CD8-positive, alpha-beta memory T cell (primary cell): Measurements from ENCODE around the gene PAF1. TPM values are rescaled to one million over a fixed set of nuclear protein-coding genes. Genes with fewer than 3 reads are reported as not detected.
A peak's percentile ranks its signal among the peaks of the same experiment; 100 is the strongest.

Experiments
- CTCF ChIA-PET: fragments of 350-600 bp; sonication (Branson Sonifier 250); formaldehyde crosslinking; loops from one replicate; lab custom pipeline; 2021; ENCODE audit warnings: antibody characterized with exemption; lab: Charles Lee
- POLR2A ChIA-PET: fragments of 350-600 bp; sonication (Branson Sonifier 250); formaldehyde crosslinking; loops from one replicate; lab custom pipeline; 2021; ENCODE audit warnings: antibody characterized with exemption; lab: Charles Lee
- DNase-seq, 5 donors: peaks; one replicate each; pipeline versions ENCODE4 v3.0.0 to v3.0.0-alpha.2; 2020 to 2022; ENCODE audit warnings: mixed read lengths in 1 of 5
- H3K27ac ChIP-seq: one replicate; pipeline ENCODE4 v1.7.0; 2013; ENCODE audit warnings: low read depth, mild to moderate bottlenecking, low read length, moderate library complexity
- H3K27me3 ChIP-seq: 2 replicates; pipeline ENCODE4 v1.7.0; 2013; ENCODE audit warnings: low read length, mild to moderate bottlenecking; ENCODE audit not compliant: insufficient read depth, poor library complexity, severe bottlenecking
- H3K36me3 ChIP-seq: 2 replicates; pipeline ENCODE4 v1.7.0; 2013; ENCODE audit warnings: mild to moderate bottlenecking, low read length, moderate library complexity; ENCODE audit not compliant: insufficient read depth
- H3K4me1 ChIP-seq: 2 replicates; pipeline ENCODE4 v1.7.0; 2013; ENCODE audit warnings: mild to moderate bottlenecking, low read length, moderate library complexity; ENCODE audit not compliant: insufficient read depth
- H3K4me3 ChIP-seq: 2 replicates; pipeline ENCODE4 v1.7.0; 2013; ENCODE audit warnings: mild to moderate bottlenecking, low read length
- H3K9me3 ChIP-seq: 2 replicates; pipeline ENCODE4 v1.7.0; 2013; ENCODE audit warnings: mild to moderate bottlenecking, low read length
- H3K27ac Mint-ChIP-seq, 8 donors: one replicate each; pipeline ENCODE4 v1.8.0; 2020 to 2021; ENCODE audit warnings: mixed read lengths in 8 of 8, mild to moderate bottlenecking in 6 of 8, inconsistent platforms in 3 of 8, moderate library complexity in 3 of 8
- H3K27me3 Mint-ChIP-seq, 2 donors: one replicate each; pipeline ENCODE4 v1.8.0; 2020 to 2021; ENCODE audit warnings: mixed read lengths in 2 of 2, mild to moderate bottlenecking in 1 of 2, moderate library complexity in 1 of 2
- H3K36me3 Mint-ChIP-seq, 3 donors: one replicate each; pipeline ENCODE4 v1.8.0; 2020 to 2021; ENCODE audit warnings: mixed read lengths in 3 of 3, inconsistent platforms in 1 of 3, mild to moderate bottlenecking in 1 of 3
- H3K4me1 Mint-ChIP-seq, 3 donors: one replicate each; pipeline ENCODE4 v1.8.0; 2020 to 2021; ENCODE audit warnings: mixed read lengths in 3 of 3, inconsistent platforms in 1 of 3, mild to moderate bottlenecking in 1 of 3
- H3K4me3 Mint-ChIP-seq, 7 donors: one replicate each; pipeline ENCODE4 v1.8.0; 2020 to 2021; ENCODE audit warnings: mixed read lengths in 7 of 7, mild to moderate bottlenecking in 6 of 7, moderate library complexity in 4 of 7, inconsistent platforms in 2 of 7
- H3K9me3 Mint-ChIP-seq, 5 donors: one replicate each; pipeline ENCODE4 v1.8.0; 2020 to 2022; ENCODE audit warnings: mixed read lengths in 5 of 5, mild to moderate bottlenecking in 3 of 5, moderate library complexity in 2 of 5, inconsistent platforms in 1 of 5
- polyA plus RNA-seq: library from polyadenylated mRNA; unstranded; fragments of 300-500 nt; fragmentation: Illumina TruSeq; gene quantifications from one replicate; pipeline ENCODE4 v1.2.3, GENCODE V29; 2021
- total RNA-seq, 2 experiments: library from RNA; stranded (reverse); gene quantifications; one replicate each; pipeline ENCODE4 v1.2.3, GENCODE V29; 2021

The PAF1 gene
- total and polyA plus RNA-seq, 3 experiments from 2014 or later = 44.6 to 50.2 (median 46.9) TPM

DNA sequence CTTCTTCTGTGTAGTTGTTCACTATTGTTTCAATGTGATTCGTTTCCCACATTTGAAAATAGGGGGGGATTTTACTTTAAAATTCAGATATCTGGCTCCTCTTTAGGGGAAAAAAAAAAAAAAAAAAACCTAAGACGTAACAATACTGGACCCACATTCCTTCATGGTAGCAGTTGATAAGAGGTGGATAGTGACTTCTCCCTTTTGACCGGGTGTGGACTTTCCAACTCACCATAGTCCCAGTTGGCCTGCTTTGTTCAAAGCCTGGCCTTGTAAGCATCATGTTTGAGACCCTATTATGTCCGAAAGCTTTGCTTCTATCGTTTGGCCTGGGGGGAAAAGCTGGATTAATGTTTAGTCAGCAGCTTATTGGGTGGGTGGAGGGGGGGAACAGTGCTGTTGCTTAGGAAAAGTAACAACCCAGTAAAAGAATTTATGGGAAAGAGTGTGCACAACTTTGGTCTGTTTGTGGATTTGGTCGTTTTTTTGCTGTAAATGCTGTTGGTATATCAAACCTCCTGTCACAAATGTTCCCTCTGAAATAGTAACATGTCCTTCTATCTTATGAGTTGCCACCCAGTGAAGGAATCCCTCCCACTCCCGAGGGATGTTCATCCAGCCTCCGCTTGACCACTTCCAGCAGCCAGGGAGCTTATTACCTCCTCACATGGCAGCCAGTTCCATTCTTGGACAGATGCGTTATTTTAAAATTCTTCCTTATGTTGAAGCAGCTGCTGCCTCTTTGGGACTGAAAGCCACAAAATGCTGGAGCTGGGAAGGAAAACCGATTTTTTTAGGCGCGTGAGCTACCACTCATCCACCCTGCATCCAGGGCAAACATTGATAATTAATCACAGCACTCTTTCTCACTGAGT, 38.3 kb downstream of the PAF1 start:
- Mint-ChIP-seq H3K27me3 (peaks cover 0 to 1% of the 10 kb centered on the region in 2 donors), H3K4me1 (peaks cover 20 to 34% (median 22%) of the 10 kb centered on the region in 3 donors), H3K9me3 (no peaks in the 10 kb centered on the region), H3K27ac (peak overlapping the region in 4 of 8 donors; percentile 23 to 82 (median 71)), H3K36me3 (peaks cover 9 to 81% (median 21%) of the 10 kb centered on the region in 3 donors), H3K4me3 (no peak overlapping the region)
- POLR2A ChIA-PET = no interaction called here
- no peak overlapping the region for H3K27ac ChIP-seq
- no peaks in the 10 kb centered on the region for H3K4me1 ChIP-seq
- peaks cover 34% of the 10 kb centered on the region for H3K36me3 ChIP-seq
- DNase-seq = no peak
- H3K27me3 ChIP-seq = no peaks in the 10 kb centered on the region
- CTCF ChIA-PET = interaction anchor here (3.1 kb wide), 1 partner anchor 10 kb away, joined by 10 read pairs; the partner anchor contains the start of gene SAMD4B
- H3K9me3 ChIP-seq = no peaks in the 10 kb centered on the region
- H3K4me3 ChIP-seq = no peak overlapping the region

DNA sequence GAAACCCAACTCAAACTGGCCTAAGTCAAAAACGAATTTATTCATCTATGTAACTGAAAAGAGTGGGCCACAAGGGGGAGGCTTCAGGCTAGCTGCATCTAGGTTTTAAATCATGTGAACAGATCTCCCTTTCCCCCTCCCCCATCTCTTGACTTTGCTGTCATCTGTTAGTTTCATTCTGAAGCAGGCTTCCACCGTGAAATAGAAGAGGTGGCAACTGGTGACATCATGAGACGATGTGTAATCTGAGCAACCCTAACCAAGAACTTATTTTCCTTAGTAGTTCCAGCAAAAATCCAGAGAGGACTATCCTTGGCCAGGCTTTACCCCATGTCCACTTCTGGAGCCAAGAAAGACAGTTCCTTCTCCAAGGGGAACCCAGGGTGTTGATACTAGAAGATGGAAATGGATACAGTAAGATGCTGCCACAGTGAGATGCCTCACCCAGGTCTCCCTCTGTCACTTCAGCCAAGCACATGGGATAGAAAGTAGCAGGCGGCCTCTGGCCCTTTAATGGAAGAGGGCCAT, 39.3 kb downstream of the PAF1 start:
- H3K9me3 Mint-ChIP-seq = no peaks in the 10 kb centered on the region
- Histone ChIP-seq H3K36me3 (peaks cover 24% of the 10 kb centered on the region), H3K9me3 (no peaks in the 10 kb centered on the region), H3K4me1 (peaks cover under 1% of the 10 kb centered on the region), H3K27ac (no peak overlapping the region), H3K4me3 (no peak overlapping the region), H3K27me3 (no peaks in the 10 kb centered on the region)
- ChIA-PET POLR2A (no interaction called here), CTCF (no interaction called here)
- H3K36me3 Mint-ChIP-seq = peaks cover 5 to 78% (median 17%) of the 10 kb centered on the region in 3 donors
- peak overlapping the region in 5 of 8 donors; percentile 9 to 91 (median 39) for H3K27ac Mint-ChIP-seq
- peaks cover 0 to 1% of the 10 kb centered on the region in 2 donors for H3K27me3 Mint-ChIP-seq
- no peak for DNase-seq
- no peak overlapping the region for H3K4me3 Mint-ChIP-seq
- H3K4me1 Mint-ChIP-seq = peaks cover 26 to 43% (median 32%) of the 10 kb centered on the region in 3 donors

DNA sequence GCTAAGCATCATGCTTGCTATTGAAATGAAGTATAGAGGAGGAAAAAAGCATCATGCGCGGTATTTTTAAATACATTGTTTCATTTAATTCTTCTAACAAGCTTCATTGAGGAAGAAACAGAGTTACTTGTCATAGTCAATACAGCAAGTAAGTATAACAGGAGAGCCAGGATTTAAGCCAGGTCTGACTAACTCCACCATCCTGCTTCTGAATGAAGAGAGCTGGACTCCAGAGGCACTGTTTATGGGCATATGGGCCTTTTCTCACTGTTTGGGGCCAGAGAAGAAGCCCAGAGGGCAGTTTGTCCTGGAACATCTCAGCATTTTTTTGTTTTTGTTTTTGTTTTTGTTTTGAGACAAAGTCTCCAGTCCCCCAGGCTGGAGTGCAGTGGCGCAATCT, 40.8 kb downstream of the PAF1 start:
- ChIA-PET CTCF (interaction anchor here (1.3 kb wide), 1 partner anchor 8 kb away, joined by 3 read pairs; the partner anchor contains the start of gene SAMD4B), POLR2A (no interaction called here)
- Histone ChIP-seq H3K27ac (no peak overlapping the region), H3K9me3 (no peaks in the 10 kb centered on the region), H3K36me3 (peaks cover 12% of the 10 kb centered on the region), H3K4me3 (no peak overlapping the region), H3K4me1 (peaks cover 14% of the 10 kb centered on the region), H3K27me3 (no peaks in the 10 kb centered on the region)
- peaks cover 0 to 77% (median 15%) of the 10 kb centered on the region in 3 donors for H3K36me3 Mint-ChIP-seq
- H3K4me3 Mint-ChIP-seq = no peak overlapping the region
- no peaks in the 10 kb centered on the region for H3K9me3 Mint-ChIP-seq
- peak overlapping the region in 1 of 8 donors; percentile 87 for H3K27ac Mint-ChIP-seq
- DNase-seq = no peak
- peaks cover 35 to 58% (median 46%) of the 10 kb centered on the region in 3 donors for H3K4me1 Mint-ChIP-seq
- H3K27me3 Mint-ChIP-seq = peaks cover 0 to 1% of the 10 kb centered on the region in 2 donors

DNA sequence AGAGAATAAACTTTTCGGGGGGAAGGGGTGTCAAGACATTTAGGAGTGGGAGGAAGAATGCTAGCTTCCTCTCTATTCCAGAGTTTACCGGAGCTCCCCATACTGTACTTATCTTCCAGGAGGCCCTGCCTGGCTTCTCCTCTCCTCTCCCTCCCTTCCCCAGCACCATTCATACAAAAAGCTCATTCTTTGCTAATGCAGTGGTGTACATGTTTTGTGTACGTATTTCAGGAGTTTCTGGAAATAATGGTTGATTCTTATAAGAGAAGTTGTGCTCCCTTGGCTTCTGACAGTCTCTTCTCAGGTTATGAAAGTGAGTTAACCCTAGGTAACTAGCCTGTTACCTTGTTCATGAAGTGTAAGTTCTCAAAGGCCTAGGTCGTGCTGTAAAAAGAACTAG, 41.6 kb downstream of the PAF1 start:
- H3K9me3 Mint-ChIP-seq = no peaks in the 10 kb centered on the region
- CTCF ChIA-PET = interaction anchor here (1.1 kb wide), 1 partner anchor 22 kb away, joined by 5 read pairs; no protein-coding TSS in a partner anchor
- H3K27ac Mint-ChIP-seq = peak overlapping the region in 4 of 8 donors; percentile 37 to 87 (median 60)
- H3K27ac ChIP-seq = no peak overlapping the region
- no peak overlapping the region for H3K4me3 ChIP-seq
- peaks cover 17% of the 10 kb centered on the region for H3K4me1 ChIP-seq
- no peaks in the 10 kb centered on the region for H3K27me3 ChIP-seq
- H3K4me3 Mint-ChIP-seq = no peak overlapping the region
- POLR2A ChIA-PET = no interaction called here
- H3K36me3 ChIP-seq = peaks cover 12% of the 10 kb centered on the region
- H3K4me1 Mint-ChIP-seq = peaks cover 41 to 66% (median 55%) of the 10 kb centered on the region in 3 donors
- H3K36me3 Mint-ChIP-seq = peaks cover 0 to 77% (median 13%) of the 10 kb centered on the region in 3 donors
- peaks cover 0 to 2% of the 10 kb centered on the region in 2 donors for H3K27me3 Mint-ChIP-seq
- DNase-seq = no peak
- H3K9me3 ChIP-seq = no peaks in the 10 kb centered on the region

DNA sequence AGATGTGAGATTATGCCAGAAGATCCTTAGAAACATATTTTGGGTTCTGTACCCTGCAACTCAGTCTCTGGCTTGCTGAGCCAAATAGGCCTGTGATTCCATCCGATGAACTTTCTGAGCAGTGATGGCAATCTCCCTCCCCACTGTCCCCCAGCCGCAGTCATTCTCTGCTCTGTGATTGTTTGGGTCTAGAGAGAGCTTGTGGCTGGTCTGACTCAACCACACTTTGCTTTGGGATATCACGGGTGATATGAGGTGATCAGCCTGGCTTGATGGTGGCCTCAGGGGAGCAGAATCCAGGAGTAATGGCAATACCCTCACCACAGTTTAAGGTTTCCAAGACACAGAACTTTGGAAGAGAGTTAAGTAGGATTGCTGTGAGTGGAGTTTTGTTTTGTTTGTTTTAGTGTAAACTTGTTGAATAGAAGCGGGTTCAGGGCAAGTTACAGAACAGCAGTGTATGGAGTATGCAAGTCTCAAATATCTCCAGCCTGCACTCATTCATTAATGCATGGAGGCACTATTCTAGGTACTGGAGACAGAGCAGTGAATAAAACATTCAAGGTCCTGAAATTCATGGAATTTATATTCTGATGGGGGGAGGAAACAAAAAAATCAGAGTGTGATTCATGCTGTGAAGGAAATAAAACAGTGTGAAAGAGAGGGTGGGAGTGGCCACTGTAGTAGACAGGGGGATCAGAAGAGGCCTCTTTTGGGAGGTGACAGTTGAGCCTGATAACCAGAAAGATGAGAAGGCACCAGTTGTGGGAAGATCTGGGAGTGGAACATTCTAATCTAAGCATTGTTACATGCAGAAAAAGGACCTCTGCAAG, 43.4 kb downstream of the PAF1 start:
- CTCF ChIA-PET = interaction anchor here (0.8 kb wide), 1 partner anchor 12 kb away, joined by 3 read pairs; the partner anchor contains the start of gene GMFG
- Histone ChIP-seq H3K27me3 (no peaks in the 10 kb centered on the region), H3K36me3 (peaks cover 6% of the 10 kb centered on the region), H3K4me1 (peaks cover 32% of the 10 kb centered on the region), H3K27ac (no peak overlapping the region), H3K4me3 (no peak overlapping the region), H3K9me3 (no peaks in the 10 kb centered on the region)
- Mint-ChIP-seq H3K36me3 (peaks cover 0 to 68% (median 12%) of the 10 kb centered on the region in 3 donors), H3K27me3 (peaks cover 0 to 1% of the 10 kb centered on the region in 2 donors), H3K27ac (peak overlapping the region in 6 of 8 donors; percentile 19 to 87 (median 60)), H3K4me1 (peaks cover 56 to 81% (median 68%) of the 10 kb centered on the region in 3 donors), H3K9me3 (no peaks in the 10 kb centered on the region), H3K4me3 (no peak overlapping the region)
- DNase-seq = no peak
- POLR2A ChIA-PET = no interaction called here

DNA sequence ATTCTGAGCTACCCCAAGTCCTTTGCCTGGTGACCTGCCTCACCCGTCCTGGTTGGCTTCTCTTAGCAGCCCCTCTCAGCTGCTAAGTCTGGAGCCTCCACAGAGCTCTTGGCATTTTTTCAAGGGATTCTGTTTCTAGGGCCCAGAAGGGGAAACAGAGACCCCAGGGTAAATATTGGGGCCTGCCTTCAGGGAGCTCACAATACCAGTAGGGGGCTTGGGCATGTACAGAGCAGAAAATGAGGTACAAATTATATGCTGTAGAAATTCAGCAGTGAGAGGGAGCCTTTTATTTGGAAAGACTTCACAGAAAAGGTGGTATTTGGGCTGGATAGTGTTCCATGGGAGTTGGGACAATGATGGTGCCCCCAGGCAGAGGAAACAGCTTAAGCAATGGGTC, 45.0 kb downstream of the PAF1 start:
- no peaks in the 10 kb centered on the region for H3K9me3 ChIP-seq
- ChIA-PET CTCF (interaction anchor here (1.1 kb wide), 1 partner anchor 66 kb away, joined by 3 read pairs; no protein-coding TSS in a partner anchor), POLR2A (no interaction called here)
- no peak overlapping the region for H3K27ac ChIP-seq
- Mint-ChIP-seq H3K27me3 (peaks cover 0 to 1% of the 10 kb centered on the region in 2 donors), H3K36me3 (peaks cover 0 to 59% (median 10%) of the 10 kb centered on the region in 3 donors), H3K9me3 (no peaks in the 10 kb centered on the region), H3K4me3 (peak overlapping the region in 1 of 7 donors; percentile 89), H3K27ac (peak overlapping the region; percentile 4 to 94 (median 44)), H3K4me1 (peaks cover 56 to 75% (median 71%) of the 10 kb centered on the region in 3 donors)
- H3K4me3 ChIP-seq = no peak overlapping the region
- DNase-seq = no peak
- no peaks in the 10 kb centered on the region for H3K36me3 ChIP-seq
- no peaks in the 10 kb centered on the region for H3K27me3 ChIP-seq
- peaks cover 35% of the 10 kb centered on the region for H3K4me1 ChIP-seq

DNA sequence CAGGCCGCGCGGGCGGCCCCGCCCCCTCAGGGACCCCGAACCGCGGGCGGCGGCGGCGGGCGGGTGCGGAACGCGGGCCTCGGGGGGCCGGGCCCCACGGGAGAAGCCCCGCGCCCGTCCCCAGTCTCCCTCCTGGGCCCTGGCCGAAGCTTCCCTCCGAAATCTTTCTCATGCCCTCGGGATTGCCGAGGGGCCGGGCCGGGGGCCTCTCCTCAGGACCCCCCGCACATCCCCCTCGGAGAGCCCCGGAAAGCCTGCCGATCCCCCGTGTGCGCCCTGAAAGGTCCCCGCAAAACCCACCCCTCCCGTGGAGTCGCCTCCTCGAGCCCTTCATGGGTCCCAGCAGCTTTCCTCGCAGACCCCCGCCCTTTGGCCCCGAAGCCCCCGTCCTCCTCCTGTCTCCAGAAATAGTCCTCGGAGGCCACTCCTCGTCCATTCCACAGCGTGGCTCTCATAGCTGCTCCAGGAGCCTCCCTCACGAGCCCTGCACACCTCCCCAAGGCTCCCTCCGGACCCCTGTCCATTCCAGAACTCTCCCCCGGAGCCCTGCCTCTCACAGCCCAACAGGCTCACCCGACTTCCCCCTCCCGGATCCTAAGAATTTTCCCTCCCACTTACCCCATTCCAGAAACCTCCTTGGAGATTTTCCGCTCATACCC, 48.1 kb downstream of the PAF1 start:
- CTCF ChIA-PET = interaction anchor here (0.7 to 1.7 kb wide), 10 partner anchors 8 to 220 kb away, joined by 3 to 10 read pairs (median 4); partner anchors contain the start of genes MED29, PAF1, RPS16 and TIMM50
- Histone ChIP-seq H3K27me3 (no peaks in the 10 kb centered on the region), H3K4me3 (peak overlapping the region; percentile 64), H3K36me3 (no peaks in the 10 kb centered on the region), H3K9me3 (no peaks in the 10 kb centered on the region), H3K27ac (peak overlapping the region; percentile 71), H3K4me1 (peaks cover 49% of the 10 kb centered on the region)
- H3K27ac Mint-ChIP-seq = peak overlapping the region; percentile 74 to 98 (median 90)
- DNase-seq = peak in 1 of 5 donors; percentile 50
- POLR2A ChIA-PET = interaction anchor here (0.9 to 1.7 kb wide), 8 partner anchors 12 to 93 kb away, joined by 3 to 15 read pairs (median 4); partner anchors contain the start of genes MED29, PAF1, RPS16 and ZFP36
- H3K36me3 Mint-ChIP-seq = peaks cover 0 to 37% (median 8%) of the 10 kb centered on the region in 3 donors
- H3K4me1 Mint-ChIP-seq = peaks cover 56 to 75% (median 74%) of the 10 kb centered on the region in 3 donors
- peaks cover 0 to 1% of the 10 kb centered on the region in 2 donors for H3K27me3 Mint-ChIP-seq
- peak overlapping the region; percentile 73 to 91 (median 87) for H3K4me3 Mint-ChIP-seq
- H3K9me3 Mint-ChIP-seq = no peaks in the 10 kb centered on the region
